Mesothelial cell of epicardium (in vitro differentiated cells): Measurements from ENCODE around the gene POM121. TPM values are rescaled to one million over a fixed set of nuclear protein-coding genes. Genes with fewer than 3 reads are reported as not detected.
"Not testable (repeated sequence)": the region's sequence is repeated elsewhere in the genome, so short reads cannot be mapped to it uniquely, and the experiment has no call there.

Experiments used
- DNase-seq, 2 experiments: peaks; one replicate each; pipeline ENCODE4 v3.0.0; 2021; ENCODE audit warnings: low spot score in 2 of 2; ENCODE audit not compliant: unreplicated experiment in 2 of 2
- H3K27ac Mint-ChIP-seq: 2 replicates; pipeline ENCODE4 v1.8.0; 2021; ENCODE audit warnings: mixed read lengths
- H3K27me3 Mint-ChIP-seq: 2 replicates; pipeline ENCODE4 v1.8.0; 2021; ENCODE audit warnings: low read depth, mixed read lengths
- H3K36me3 Mint-ChIP-seq: 2 replicates; pipeline ENCODE4 v1.8.0; 2021; ENCODE audit warnings: mixed read lengths
- H3K4me1 Mint-ChIP-seq: 2 replicates; pipeline ENCODE4 v1.8.0; 2021; ENCODE audit warnings: mixed read lengths
- H3K4me3 Mint-ChIP-seq: 2 replicates; pipeline ENCODE4 v1.8.0; 2021; ENCODE audit warnings: mild to moderate bottlenecking, moderate library complexity, mixed read lengths
- H3K9me3 Mint-ChIP-seq: 2 replicates; pipeline ENCODE4 v1.8.0; 2021; ENCODE audit warnings: mixed read lengths
- total RNA-seq: library from RNA; stranded (reverse); gene quantifications from 3 replicates; pipeline ENCODE4 v1.2.1, GENCODE V29; 2021

POM121 gene
- total RNA-seq, 1 donor from 2014 or later: 66.8 TPM

DNA sequence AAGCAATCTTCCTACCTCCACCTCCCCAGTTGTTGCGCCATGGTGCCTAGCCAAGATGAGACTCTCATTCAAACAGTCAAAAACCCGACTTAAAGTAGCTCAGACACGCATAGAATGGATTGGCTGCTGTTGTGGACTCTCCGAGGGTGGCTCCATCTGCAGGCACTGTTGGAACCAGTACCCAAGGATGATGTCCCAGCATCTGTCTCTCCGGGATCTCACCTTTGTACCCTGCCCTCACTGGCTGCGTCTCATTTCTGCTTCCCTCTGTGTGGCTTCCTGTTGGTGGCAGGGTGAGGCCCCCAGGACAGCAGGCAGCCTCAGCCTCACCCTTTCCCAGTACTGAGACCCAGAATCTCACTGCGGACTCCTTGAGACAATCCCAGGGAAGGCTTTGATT lies 49.9 kb downstream of the POM121 start:
- not testable (repeated sequence) for H3K4me1 Mint-ChIP-seq, H3K9me3 Mint-ChIP-seq, H3K27me3 Mint-ChIP-seq, DNase-seq, H3K4me3 Mint-ChIP-seq, H3K36me3 Mint-ChIP-seq, H3K27ac Mint-ChIP-seq

DNA sequence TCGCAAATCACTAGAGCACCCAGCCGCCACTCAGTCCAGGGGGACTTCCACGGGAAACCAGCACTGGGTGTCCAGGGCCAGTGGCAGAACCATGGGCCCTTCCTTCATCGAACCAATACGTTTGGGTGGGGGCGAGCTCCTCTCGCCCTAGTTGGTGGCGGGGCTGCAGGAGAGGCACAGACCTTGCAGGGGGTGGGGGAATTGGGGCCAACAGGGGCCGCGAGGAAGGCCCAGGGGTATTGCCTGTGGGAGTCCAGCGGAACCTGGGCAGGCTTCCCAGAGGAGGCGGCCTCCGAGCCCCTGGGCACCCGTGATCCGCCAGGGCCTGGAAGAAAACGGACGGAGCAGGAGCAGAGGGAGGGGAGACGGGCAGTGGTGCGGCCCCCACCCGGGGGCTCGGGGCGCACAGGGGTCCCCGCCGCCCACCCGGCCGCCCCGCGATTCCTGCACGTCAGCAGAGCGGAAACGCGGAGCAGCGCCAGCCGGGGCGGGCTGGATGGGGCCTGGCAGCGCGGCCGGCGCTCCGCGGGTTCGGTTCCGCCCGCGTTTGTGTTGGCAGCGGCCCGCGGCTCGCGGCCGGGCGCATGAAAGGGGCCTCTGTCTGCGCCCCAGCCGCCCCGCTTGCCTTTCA lies 50.9 kb downstream of the POM121 start:
- not testable (repeated sequence) for H3K36me3 Mint-ChIP-seq, H3K27me3 Mint-ChIP-seq, H3K4me3 Mint-ChIP-seq, H3K27ac Mint-ChIP-seq, H3K4me1 Mint-ChIP-seq, DNase-seq, H3K9me3 Mint-ChIP-seq

GRCh38 chr7:72976434-72976833 lies 51.5 kb downstream of the POM121 start:
- DNase-seq: not testable (repeated sequence)

GRCh38 chr7:72980382-72980781 lies 55.5 kb downstream of the POM121 start:
- not testable (repeated sequence) for H3K4me3 Mint-ChIP-seq, H3K36me3 Mint-ChIP-seq, H3K27ac Mint-ChIP-seq, DNase-seq, H3K4me1 Mint-ChIP-seq, H3K27me3 Mint-ChIP-seq, H3K9me3 Mint-ChIP-seq

More at GRCh38 chr7:72976434-72976833, 51.5 kb downstream of the POM121 start:
- not testable (repeated sequence) for H3K27ac Mint-ChIP-seq, H3K9me3 Mint-ChIP-seq, H3K27me3 Mint-ChIP-seq, H3K36me3 Mint-ChIP-seq, H3K4me3 Mint-ChIP-seq, H3K4me1 Mint-ChIP-seq

DNA sequence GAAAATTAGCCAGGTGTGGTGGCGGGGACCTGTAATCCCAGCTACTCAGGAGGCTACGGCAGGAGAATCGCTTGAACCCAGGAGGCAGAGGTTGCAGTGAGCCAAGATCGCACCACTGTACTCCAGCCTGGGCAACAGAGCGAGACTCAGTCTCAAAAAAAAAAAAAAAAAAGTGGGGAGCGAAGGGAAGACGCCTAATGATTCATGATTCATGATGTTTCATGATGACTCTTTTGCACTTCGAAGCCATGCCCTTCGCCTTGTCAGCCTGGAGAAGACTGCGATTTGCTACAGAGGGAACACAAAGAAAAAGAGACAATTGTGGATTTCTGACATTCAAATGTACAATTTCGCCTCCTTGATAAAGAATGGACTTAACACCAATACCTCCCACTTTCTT lies 57.2 kb downstream of the POM121 start:
- H3K4me3 Mint-ChIP-seq, H3K4me1 Mint-ChIP-seq, H3K36me3 Mint-ChIP-seq, H3K27ac Mint-ChIP-seq, DNase-seq, H3K27me3 Mint-ChIP-seq, H3K9me3 Mint-ChIP-seq: not testable (repeated sequence)

- DNase-seq, H3K9me3 Mint-ChIP-seq, H3K4me3 Mint-ChIP-seq, H3K27me3 Mint-ChIP-seq, H3K4me1 Mint-ChIP-seq, H3K27ac Mint-ChIP-seq, H3K36me3 Mint-ChIP-seq: not testable (repeated sequence)
These were observed 65.4 kb downstream of the POM121 start for GRCh38 chr7:72990146-72990913.

GRCh38 chr7:72995484-72995883 lies 70.6 kb downstream of the POM121 start:
- not testable (repeated sequence) for H3K9me3 Mint-ChIP-seq, H3K36me3 Mint-ChIP-seq, H3K4me1 Mint-ChIP-seq, H3K27ac Mint-ChIP-seq, H3K4me3 Mint-ChIP-seq, DNase-seq, H3K27me3 Mint-ChIP-seq

DNA sequence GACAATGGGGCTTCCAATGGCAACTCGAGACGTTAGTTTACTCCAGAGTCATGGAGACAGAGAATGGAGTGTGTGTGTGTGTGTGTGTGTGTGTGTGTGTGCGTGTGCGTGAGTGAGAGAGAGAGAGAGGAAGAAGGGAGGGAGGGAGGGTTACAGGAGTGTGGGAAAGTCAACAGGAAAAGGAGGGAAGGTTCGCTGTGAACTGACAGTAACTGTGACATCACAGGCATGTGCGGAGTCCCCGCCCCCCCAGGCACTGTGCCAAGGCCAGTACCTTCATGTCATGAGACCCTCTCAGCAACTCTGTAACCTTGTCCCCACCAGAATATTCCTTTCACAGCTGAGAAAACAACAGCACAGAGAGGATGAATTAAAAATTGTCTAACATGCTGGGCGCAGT lies 72.6 kb downstream of the POM121 start:
- not testable (repeated sequence) for H3K4me3 Mint-ChIP-seq

GRCh38 chr7:72997887-72998468 lies 73.1 kb downstream of the POM121 start:
- DNase-seq, H3K4me1 Mint-ChIP-seq, H3K27ac Mint-ChIP-seq, H3K9me3 Mint-ChIP-seq, H3K27me3 Mint-ChIP-seq, H3K4me3 Mint-ChIP-seq, H3K36me3 Mint-ChIP-seq: not testable (repeated sequence)

More for the DNA sequence above, 72.6 kb downstream of the POM121 start:
- H3K36me3 Mint-ChIP-seq, H3K27ac Mint-ChIP-seq, H3K27me3 Mint-ChIP-seq, H3K4me1 Mint-ChIP-seq, DNase-seq, H3K9me3 Mint-ChIP-seq: not testable (repeated sequence)

Other genes starting within 250 kb of the POM121 start
- 3.6 to 5.3 TPM (median 5.1 TPM) in 3 replicates for gene TYW1B, start 96.9 kb upstream of the POM121 start, total RNA-seq
- gene TRIM74, start 44.4 kb downstream of the POM121 start, total RNA-seq: 1.7 to 2.3 TPM (median 1.9 TPM) in 3 replicates
- 0.11 TPM in 1 of 3 replicates, not detected in the others for gene SPDYE8, start 104.7 kb downstream of the POM121 start, total RNA-seq
- gene SPDYE11, start 132.8 kb downstream of the POM121 start, total RNA-seq: 0.11 to 0.18 TPM in 2 of 3 replicates, not detected in the other
- gene SPDYE9, start 160.9 kb downstream of the POM121 start, total RNA-seq: 0.11 to 0.18 TPM in 2 of 3 replicates, not detected in the other